ENCODE data around the gene CTIF. TPM values are rescaled to one million over a fixed set of nuclear protein-coding genes. Genes with fewer than 3 reads are reported as not detected.

Gene CTIF
- polyA plus RNA-seq, 1 of the 3 experiments (the other 2 are of a cell fraction), result 47.2 TPM

DNA sequence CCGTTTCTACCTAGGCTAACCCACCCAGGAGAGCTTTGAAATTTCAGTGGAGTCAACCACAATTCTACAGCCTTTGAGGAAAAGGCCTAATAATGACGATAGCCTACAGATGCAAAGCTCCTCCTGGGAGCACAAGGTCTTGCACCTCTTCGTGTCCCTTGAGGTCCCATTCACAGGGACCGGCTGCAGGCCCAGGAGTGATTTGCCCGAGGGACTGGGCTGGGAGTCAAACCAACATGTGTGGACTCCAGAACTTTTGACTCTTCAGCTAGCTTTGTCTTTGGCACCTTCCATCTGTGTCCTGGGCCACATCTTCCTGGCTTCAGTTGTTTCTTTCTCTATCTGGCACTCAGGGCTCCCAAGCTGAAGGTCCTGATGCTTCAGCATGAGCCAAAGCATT lies 335.4 kb downstream of the CTIF start:
- Histone ChIP-seq H3F3A (replicated peaks; ENCODE audit: insufficient read depth) (peaks cover 6% of the 10 kb centered on the region), H3K27ac (ENCODE audit: low read depth in 2 of 2, low read length in 1 of 2) (peak overlapping the region in 1 of 2 experiments; percentile 90; a peak in 2 of 4 replicates), H3K79me2 (ENCODE audit: insufficient read depth) (no peaks in the 10 kb centered on the region), H3K4me1 (ENCODE audit: control insufficient read depth in 1 of 2, insufficient read depth in 2 of 2, low read depth in 1 of 2, low read length in 1 of 2) (peaks cover 4 to 13% of the 10 kb centered on the region in 2 experiments; a peak in 3 of 4 replicates), H3K9me2 (no peaks in the 10 kb centered on the region), H3K9ac (no peak overlapping the region), H3K27me3 (ENCODE audit: insufficient read depth) (no peaks in the 10 kb centered on the region), H3K4me2 (0 out of 2 replicates have a peak overlapping the region, but pooled peaks have one; percentile 30), H4K20me1 (ENCODE audit: insufficient read depth) (no peaks in the 10 kb centered on the region), H3K4me3 (ENCODE audit: low read depth in 2 of 2, low read length in 1 of 2) (no peak overlapping the region), H3K36me3 (replicated peaks in 1 of 2; ENCODE audit: control insufficient read depth in 1 of 2, insufficient read depth in 2 of 2, low read length in 1 of 2) (no peaks in the 10 kb centered on the region), H3K9me3 (no peaks in the 10 kb centered on the region), H2AFZ (ENCODE audit: low read depth) (no peak overlapping the region)
- no peak for DNase-seq
- POLR2A ChIA-PET, result no interaction called here
- WGBS (ENCODE audit: low lambda C conversion rate), result 89% methylated on average over 5 of the region's 5 CpGs
- TF ChIP-seq, protein P1, sequence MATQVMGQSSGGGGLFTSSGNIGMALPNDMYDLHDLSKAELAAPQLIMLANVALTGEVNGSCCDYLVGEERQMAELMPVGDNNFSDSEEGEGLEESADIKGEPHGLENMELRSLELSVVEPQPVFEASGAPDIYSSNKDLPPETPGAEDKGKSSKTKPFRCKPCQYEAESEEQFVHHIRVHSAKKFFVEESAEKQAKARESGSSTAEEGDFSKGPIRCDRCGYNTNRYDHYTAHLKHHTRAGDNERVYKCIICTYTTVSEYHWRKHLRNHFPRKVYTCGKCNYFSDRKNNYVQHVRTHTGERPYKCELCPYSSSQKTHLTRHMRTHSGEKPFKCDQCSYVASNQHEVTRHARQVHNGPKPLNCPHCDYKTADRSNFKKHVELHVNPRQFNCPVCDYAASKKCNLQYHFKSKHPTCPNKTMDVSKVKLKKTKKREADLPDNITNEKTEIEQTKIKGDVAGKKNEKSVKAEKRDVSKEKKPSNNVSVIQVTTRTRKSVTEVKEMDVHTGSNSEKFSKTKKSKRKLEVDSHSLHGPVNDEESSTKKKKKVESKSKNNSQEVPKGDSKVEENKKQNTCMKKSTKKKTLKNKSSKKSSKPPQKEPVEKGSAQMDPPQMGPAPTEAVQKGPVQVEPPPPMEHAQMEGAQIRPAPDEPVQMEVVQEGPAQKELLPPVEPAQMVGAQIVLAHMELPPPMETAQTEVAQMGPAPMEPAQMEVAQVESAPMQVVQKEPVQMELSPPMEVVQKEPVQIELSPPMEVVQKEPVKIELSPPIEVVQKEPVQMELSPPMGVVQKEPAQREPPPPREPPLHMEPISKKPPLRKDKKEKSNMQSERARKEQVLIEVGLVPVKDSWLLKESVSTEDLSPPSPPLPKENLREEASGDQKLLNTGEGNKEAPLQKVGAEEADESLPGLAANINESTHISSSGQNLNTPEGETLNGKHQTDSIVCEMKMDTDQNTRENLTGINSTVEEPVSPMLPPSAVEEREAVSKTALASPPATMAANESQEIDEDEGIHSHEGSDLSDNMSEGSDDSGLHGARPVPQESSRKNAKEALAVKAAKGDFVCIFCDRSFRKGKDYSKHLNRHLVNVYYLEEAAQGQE (IDR thresholded peaks at IDR 0.05; ENCODE audit: low read depth, low read length), result no peak
- TF ChIP-seq EP300 (IDR thresholded peaks at IDR 0.05; ENCODE audit: borderline replicate concordance in 1 of 2, low read depth in 1 of 2, low read length in 1 of 2), result no peak
- TF ChIP-seq, protein P2, sequence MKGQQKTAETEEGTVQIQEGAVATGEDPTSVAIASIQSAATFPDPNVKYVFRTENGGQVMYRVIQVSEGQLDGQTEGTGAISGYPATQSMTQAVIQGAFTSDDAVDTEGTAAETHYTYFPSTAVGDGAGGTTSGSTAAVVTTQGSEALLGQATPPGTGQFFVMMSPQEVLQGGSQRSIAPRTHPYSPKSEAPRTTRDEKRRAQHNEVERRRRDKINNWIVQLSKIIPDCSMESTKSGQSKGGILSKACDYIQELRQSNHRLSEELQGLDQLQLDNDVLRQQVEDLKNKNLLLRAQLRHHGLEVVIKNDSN (IDR thresholded peaks at IDR 0.05; ENCODE audit: borderline replicate concordance, low read depth), result no peak
- no peak for TF ChIP-seq NFIC (IDR thresholded peaks at IDR 0.05; ENCODE audit: borderline replicate concordance)
- no peak for TF ChIP-seq GABPA (IDR thresholded peaks at IDR 0.05; ENCODE audit: low read depth)
- TF ChIP-seq, protein P3, sequence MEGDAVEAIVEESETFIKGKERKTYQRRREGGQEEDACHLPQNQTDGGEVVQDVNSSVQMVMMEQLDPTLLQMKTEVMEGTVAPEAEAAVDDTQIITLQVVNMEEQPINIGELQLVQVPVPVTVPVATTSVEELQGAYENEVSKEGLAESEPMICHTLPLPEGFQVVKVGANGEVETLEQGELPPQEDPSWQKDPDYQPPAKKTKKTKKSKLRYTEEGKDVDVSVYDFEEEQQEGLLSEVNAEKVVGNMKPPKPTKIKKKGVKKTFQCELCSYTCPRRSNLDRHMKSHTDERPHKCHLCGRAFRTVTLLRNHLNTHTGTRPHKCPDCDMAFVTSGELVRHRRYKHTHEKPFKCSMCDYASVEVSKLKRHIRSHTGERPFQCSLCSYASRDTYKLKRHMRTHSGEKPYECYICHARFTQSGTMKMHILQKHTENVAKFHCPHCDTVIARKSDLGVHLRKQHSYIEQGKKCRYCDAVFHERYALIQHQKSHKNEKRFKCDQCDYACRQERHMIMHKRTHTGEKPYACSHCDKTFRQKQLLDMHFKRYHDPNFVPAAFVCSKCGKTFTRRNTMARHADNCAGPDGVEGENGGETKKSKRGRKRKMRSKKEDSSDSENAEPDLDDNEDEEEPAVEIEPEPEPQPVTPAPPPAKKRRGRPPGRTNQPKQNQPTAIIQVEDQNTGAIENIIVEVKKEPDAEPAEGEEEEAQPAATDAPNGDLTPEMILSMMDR (IDR thresholded peaks at IDR 0.05), result no peak
- TF ChIP-seq FOXM1 (IDR thresholded peaks at IDR 0.05; ENCODE audit: low read depth), result no peak
- TF ChIP-seq, protein P4, sequence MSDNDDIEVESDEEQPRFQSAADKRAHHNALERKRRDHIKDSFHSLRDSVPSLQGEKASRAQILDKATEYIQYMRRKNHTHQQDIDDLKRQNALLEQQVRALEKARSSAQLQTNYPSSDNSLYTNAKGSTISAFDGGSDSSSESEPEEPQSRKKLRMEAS (IDR thresholded peaks at IDR 0.05; ENCODE audit: low read depth), result no peak
- no peak for TF ChIP-seq POLR2AphosphoS5 (IDR thresholded peaks at IDR 0.05; ENCODE audit: low read depth, low read length)
- TF ChIP-seq CHD2 (IDR thresholded peaks at IDR 0.05; ENCODE audit: low read length, partially characterized antibody), result no peak
- no peak for TF ChIP-seq MEF2A (IDR thresholded peaks at IDR 0.05; ENCODE audit: borderline replicate concordance, low read depth)
- no peak for TF ChIP-seq TEAD4 (IDR thresholded peaks at IDR 0.05; ENCODE audit: borderline replicate concordance, insufficient read depth)
- no peak for TF ChIP-seq SIN3A (IDR thresholded peaks at IDR 0.05; ENCODE audit: borderline replicate concordance, low read depth, low read length)
- TF ChIP-seq, protein P5, sequence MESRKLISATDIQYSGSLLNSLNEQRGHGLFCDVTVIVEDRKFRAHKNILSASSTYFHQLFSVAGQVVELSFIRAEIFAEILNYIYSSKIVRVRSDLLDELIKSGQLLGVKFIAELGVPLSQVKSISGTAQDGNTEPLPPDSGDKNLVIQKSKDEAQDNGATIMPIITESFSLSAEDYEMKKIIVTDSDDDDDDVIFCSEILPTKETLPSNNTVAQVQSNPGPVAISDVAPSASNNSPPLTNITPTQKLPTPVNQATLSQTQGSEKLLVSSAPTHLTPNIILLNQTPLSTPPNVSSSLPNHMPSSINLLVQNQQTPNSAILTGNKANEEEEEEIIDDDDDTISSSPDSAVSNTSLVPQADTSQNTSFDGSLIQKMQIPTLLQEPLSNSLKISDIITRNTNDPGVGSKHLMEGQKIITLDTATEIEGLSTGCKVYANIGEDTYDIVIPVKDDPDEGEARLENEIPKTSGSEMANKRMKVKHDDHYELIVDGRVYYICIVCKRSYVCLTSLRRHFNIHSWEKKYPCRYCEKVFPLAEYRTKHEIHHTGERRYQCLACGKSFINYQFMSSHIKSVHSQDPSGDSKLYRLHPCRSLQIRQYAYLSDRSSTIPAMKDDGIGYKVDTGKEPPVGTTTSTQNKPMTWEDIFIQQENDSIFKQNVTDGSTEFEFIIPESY (IDR thresholded peaks at IDR 0.05; ENCODE audit: borderline replicate concordance, low read depth), result no peak
- no peak for TF ChIP-seq TAF1 (IDR thresholded peaks at IDR 0.05; ENCODE audit: borderline replicate concordance, low read depth, low read length)
- TF ChIP-seq RXRA (IDR thresholded peaks at IDR 0.05; ENCODE audit: borderline replicate concordance, low read depth), result no peak
- CTCF ChIA-PET, result interaction anchor here (0.8 to 1.1 kb wide), 2 partner anchors 23 to 365 kb away, joined by 3 to 4 read pairs; no protein-coding TSS in a partner anchor

Measured in SK-N-SH (cell line).